ENCODE data around the gene FANCM.
A peak's percentile ranks its signal among the peaks of the same experiment; 100 is the strongest.

- TF ChIP-seq TCF12 (IDR thresholded peaks at IDR 0.05; ENCODE audit: low read depth) (no peak; the same call in 1 of the 2 replicates), EGR1 (IDR thresholded peaks at IDR 0.05) (no peak; the same call in 1 of the 2 replicates), CEBPB (IDR thresholded peaks at IDR 0.05) (no peak), EP300 (IDR thresholded peaks at IDR 0.05; ENCODE audit: borderline replicate concordance) (peak; percentile 37; the same call in 1 of the 2 replicates), YY1 (IDR thresholded peaks at IDR 0.05; ENCODE audit: low read depth) (peak; percentile 89), TAF1 (IDR thresholded peaks at IDR 0.05; ENCODE audit: low read depth) (peak; percentile 92), RAD21 (IDR thresholded peaks at IDR 0.05; ENCODE audit: low read depth) (no peak)
- TF ChIP-seq, protein P1, sequence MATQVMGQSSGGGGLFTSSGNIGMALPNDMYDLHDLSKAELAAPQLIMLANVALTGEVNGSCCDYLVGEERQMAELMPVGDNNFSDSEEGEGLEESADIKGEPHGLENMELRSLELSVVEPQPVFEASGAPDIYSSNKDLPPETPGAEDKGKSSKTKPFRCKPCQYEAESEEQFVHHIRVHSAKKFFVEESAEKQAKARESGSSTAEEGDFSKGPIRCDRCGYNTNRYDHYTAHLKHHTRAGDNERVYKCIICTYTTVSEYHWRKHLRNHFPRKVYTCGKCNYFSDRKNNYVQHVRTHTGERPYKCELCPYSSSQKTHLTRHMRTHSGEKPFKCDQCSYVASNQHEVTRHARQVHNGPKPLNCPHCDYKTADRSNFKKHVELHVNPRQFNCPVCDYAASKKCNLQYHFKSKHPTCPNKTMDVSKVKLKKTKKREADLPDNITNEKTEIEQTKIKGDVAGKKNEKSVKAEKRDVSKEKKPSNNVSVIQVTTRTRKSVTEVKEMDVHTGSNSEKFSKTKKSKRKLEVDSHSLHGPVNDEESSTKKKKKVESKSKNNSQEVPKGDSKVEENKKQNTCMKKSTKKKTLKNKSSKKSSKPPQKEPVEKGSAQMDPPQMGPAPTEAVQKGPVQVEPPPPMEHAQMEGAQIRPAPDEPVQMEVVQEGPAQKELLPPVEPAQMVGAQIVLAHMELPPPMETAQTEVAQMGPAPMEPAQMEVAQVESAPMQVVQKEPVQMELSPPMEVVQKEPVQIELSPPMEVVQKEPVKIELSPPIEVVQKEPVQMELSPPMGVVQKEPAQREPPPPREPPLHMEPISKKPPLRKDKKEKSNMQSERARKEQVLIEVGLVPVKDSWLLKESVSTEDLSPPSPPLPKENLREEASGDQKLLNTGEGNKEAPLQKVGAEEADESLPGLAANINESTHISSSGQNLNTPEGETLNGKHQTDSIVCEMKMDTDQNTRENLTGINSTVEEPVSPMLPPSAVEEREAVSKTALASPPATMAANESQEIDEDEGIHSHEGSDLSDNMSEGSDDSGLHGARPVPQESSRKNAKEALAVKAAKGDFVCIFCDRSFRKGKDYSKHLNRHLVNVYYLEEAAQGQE (IDR thresholded peaks at IDR 0.05; ENCODE audit: low read depth), result no peak
- TF ChIP-seq, protein P2, sequence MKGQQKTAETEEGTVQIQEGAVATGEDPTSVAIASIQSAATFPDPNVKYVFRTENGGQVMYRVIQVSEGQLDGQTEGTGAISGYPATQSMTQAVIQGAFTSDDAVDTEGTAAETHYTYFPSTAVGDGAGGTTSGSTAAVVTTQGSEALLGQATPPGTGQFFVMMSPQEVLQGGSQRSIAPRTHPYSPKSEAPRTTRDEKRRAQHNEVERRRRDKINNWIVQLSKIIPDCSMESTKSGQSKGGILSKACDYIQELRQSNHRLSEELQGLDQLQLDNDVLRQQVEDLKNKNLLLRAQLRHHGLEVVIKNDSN (IDR thresholded peaks at IDR 0.05), result no peak
Observed at GRCh38 chr14:45134051-45134958, 1.4 kb upstream of the FANCM start, which contains the start of gene FKBP3.

All from Ishikawa (cell line).